H9 (cell line): ENCODE data around the gene VARS1. TPM values are rescaled to one million over a fixed set of nuclear protein-coding genes. Genes with fewer than 3 reads are reported as not detected.

ENCODE experiments used
- DNase-seq: peaks from one replicate; pipeline ENCODE4 v3.0.0-alpha.2; 2017
- H2AFZ ChIP-seq: one replicate; pipeline ENCODE4 v1.6.1; 2013; ENCODE audit warnings: mild to moderate bottlenecking, low read length, control low read depth, moderate library complexity
- H2AK5ac ChIP-seq: 2 replicates; pipeline ENCODE4 v1.6.1; 2013; ENCODE audit warnings: low read length, control low read depth, mixed read lengths; ENCODE audit not compliant: insufficient read length
- H2BK120ac ChIP-seq: one replicate; pipeline ENCODE4 v1.6.1; 2013; ENCODE audit warnings: low read depth, mild to moderate bottlenecking, low read length, control low read depth, inconsistent platforms; ENCODE audit not compliant: poor library complexity, severe bottlenecking
- H2BK12ac ChIP-seq: 2 replicates; pipeline ENCODE4 v1.6.1; 2013; ENCODE audit warnings: low read length, control low read depth, mixed read lengths, low read depth; ENCODE audit not compliant: insufficient read length
- H2BK15ac ChIP-seq: 2 replicates; pipeline ENCODE4 v1.6.1; 2013; ENCODE audit warnings: low read depth, low read length, control low read depth
- H2BK20ac ChIP-seq: one replicate; pipeline ENCODE4 v1.6.1; 2013; ENCODE audit warnings: low read depth, mild to moderate bottlenecking, low read length, control low read depth, inconsistent platforms; ENCODE audit not compliant: poor library complexity, severe bottlenecking
- H2BK5ac ChIP-seq: 2 replicates; pipeline ENCODE4 v1.6.1; 2013; ENCODE audit warnings: low read length, control low read depth, mixed read lengths; ENCODE audit not compliant: insufficient read length
- H3K14ac ChIP-seq: 2 replicates; pipeline ENCODE4 v1.6.1; 2013; ENCODE audit warnings: low read length, control low read depth; ENCODE audit not compliant: insufficient read depth
- H3K18ac ChIP-seq: 2 replicates; pipeline ENCODE4 v1.6.1; 2013; ENCODE audit warnings: low read depth, mild to moderate bottlenecking, mixed read lengths, low read length, control low read depth; ENCODE audit not compliant: insufficient read length
- H3K23ac ChIP-seq: 2 replicates; pipeline ENCODE4 v1.6.1; 2013; ENCODE audit warnings: low read length, control low read depth, mixed read lengths, low read depth; ENCODE audit not compliant: insufficient read length
- H3K23me2 ChIP-seq: 2 replicates; pipeline ENCODE4 v1.6.1; 2013; ENCODE audit warnings: low read depth, mild to moderate bottlenecking, mixed read lengths, low read length, control low read depth; ENCODE audit not compliant: insufficient read length, poor library complexity, severe bottlenecking
- H3K27ac ChIP-seq: 2 replicates; pipeline ENCODE4 v1.5.1; 2013; ENCODE audit warnings: low read length, control low read depth, mixed read lengths, low read depth; ENCODE audit not compliant: insufficient read length
- H3K27me3 ChIP-seq: 2 replicates; pipeline ENCODE4 v1.6.1; 2013; ENCODE audit warnings: low read length, control low read depth, inconsistent platforms; ENCODE audit not compliant: insufficient read depth
- H3K4ac ChIP-seq: 2 replicates; pipeline ENCODE4 v1.6.1; 2013; ENCODE audit warnings: low read depth, mild to moderate bottlenecking, control low read depth, inconsistent platforms, low read length, moderate library complexity
- H3K4me1 ChIP-seq: 2 replicates; pipeline ENCODE4 v1.6.1; 2013; ENCODE audit warnings: low read length, control low read depth, inconsistent platforms; ENCODE audit not compliant: insufficient read depth
- H3K4me2 ChIP-seq: 2 replicates; pipeline ENCODE4 v1.6.1; 2013; ENCODE audit warnings: low read length, control low read depth, mixed read lengths; ENCODE audit not compliant: insufficient read length, insufficient read depth
- H3K56ac ChIP-seq: 2 replicates; pipeline ENCODE4 v1.6.1; 2013; ENCODE audit warnings: low read depth, mild to moderate bottlenecking, mixed read lengths, low read length, control low read depth; ENCODE audit not compliant: insufficient read length
- H3K79me1 ChIP-seq: 2 replicates; pipeline ENCODE4 v1.6.1; 2013; ENCODE audit warnings: low read depth, mild to moderate bottlenecking, moderate library complexity, low read length, control low read depth, inconsistent platforms; ENCODE audit not compliant: insufficient read depth, poor library complexity, severe bottlenecking
- H3K79me2 ChIP-seq: 2 replicates; pipeline ENCODE4 v1.6.1; 2013; ENCODE audit warnings: low read length, control low read depth, inconsistent platforms; ENCODE audit not compliant: insufficient read depth
- H3K9ac ChIP-seq: 2 replicates; pipeline ENCODE4 v1.6.1; 2013; ENCODE audit warnings: low read length, control low read depth, mixed read lengths; ENCODE audit not compliant: insufficient read length; ENCODE audit errors: extremely low read depth
- H3K9me3 ChIP-seq: one replicate; pipeline ENCODE4 v1.6.1; 2013; ENCODE audit warnings: low read depth, low read length, inconsistent platforms; ENCODE audit not compliant: control insufficient read depth
- H3T11ph ChIP-seq: one replicate; pipeline ENCODE4 v1.6.1; 2013; ENCODE audit warnings: mild to moderate bottlenecking, low read length, control low read depth, inconsistent platforms
- H4K20me1 ChIP-seq: one replicate; pipeline ENCODE4 v1.6.1; 2013; ENCODE audit not compliant: control insufficient read depth, insufficient read length, insufficient read depth
- H4K5ac ChIP-seq: 2 replicates; pipeline ENCODE4 v1.6.1; 2013; ENCODE audit warnings: low read depth, mild to moderate bottlenecking, mixed read lengths, low read length, control low read depth; ENCODE audit not compliant: insufficient read length
- H4K8ac ChIP-seq: replicated peaks from 2 replicates; pipeline ENCODE4 v1.6.1; 2013; ENCODE audit warnings: low read length, control low read depth, mixed read lengths, low read depth; ENCODE audit not compliant: insufficient read length
- H4K91ac ChIP-seq: 2 replicates; pipeline ENCODE4 v1.6.1; 2013; ENCODE audit warnings: low read depth, mild to moderate bottlenecking, moderate library complexity, mixed read lengths, low read length, control low read depth; ENCODE audit not compliant: insufficient read length
- H3K27ac Mint-ChIP-seq, 3 experiments: 2 replicates in 2 of 3; 3 replicates in 1 of 3; pipeline ENCODE4 v1.8.0; 2020 to 2021; ENCODE audit warnings: mixed read lengths in 3 of 3, mild to moderate bottlenecking in 1 of 3, moderate library complexity in 1 of 3
- H3K27me3 Mint-ChIP-seq: 2 replicates; pipeline ENCODE4 v1.8.0; 2021; ENCODE audit warnings: low read depth, mild to moderate bottlenecking, moderate library complexity, mixed read lengths
- H3K36me3 Mint-ChIP-seq, 3 experiments: 2 replicates in 2 of 3; 3 replicates in 1 of 3; pipeline ENCODE4 v1.8.0; 2020 to 2021; ENCODE audit warnings: low read depth in 3 of 3, mixed read lengths in 3 of 3; ENCODE audit not compliant: insufficient read depth in 1 of 3
- H3K4me1 Mint-ChIP-seq, 2 experiments: 2 replicates each; pipeline ENCODE4 v1.8.0; 2020; ENCODE audit warnings: mixed read lengths in 2 of 2
- H3K4me3 Mint-ChIP-seq, 2 experiments: 2 replicates in 1 of 2; 3 replicates in 1 of 2; pipeline ENCODE4 v1.8.0; 2020 to 2021; ENCODE audit warnings: mild to moderate bottlenecking in 2 of 2, mixed read lengths in 2 of 2, moderate library complexity in 1 of 2
- H3K9me3 Mint-ChIP-seq, 2 experiments: 2 replicates in 1 of 2; 3 replicates in 1 of 2; pipeline ENCODE4 v1.8.0; 2020; ENCODE audit warnings: mild to moderate bottlenecking in 2 of 2, mixed read lengths in 2 of 2, moderate library complexity in 1 of 2
- CTCF ChIP-seq: fragments of 200-600 bp; sonication (generic); conservative IDR thresholded peaks from 3 replicates; pipeline ENCODE4 v1.8.0; 2021; ENCODE audit warnings: antibody characterized with exemption, mild to moderate bottlenecking
- WGBS: extraction: QIAGEN DNeasy Blood & Tissue Kit; methylation state at CpG from one replicate; pipeline ENCODE4 v1.1.7; 2013; ENCODE audit warnings: missing lambda C conversion rate, low lambda C conversion rate, mixed read lengths; ENCODE audit not compliant: insufficient read length; ENCODE audit errors: extremely low coverage; 5-methylcytosine and 5-hydroxymethylcytosine counted together
- total RNA-seq: library from RNA; stranded (reverse); gene quantifications from 2 replicates; pipeline ENCODE4 v1.2.1, GENCODE V29; 2021

Gene VARS1
- total RNA-seq, 1 experiment from 2014 or later: 154 TPM

GRCh38 chr6:31762878-31763618, 32.5 kb downstream of the VARS1 start:
- DNase-seq: no peak
- Histone ChIP-seq H3K56ac (no peak overlapping the region), H3K4ac (no peak overlapping the region), H2AFZ (no peak overlapping the region), H3T11ph (no peak overlapping the region), H3K9me3 (no peaks in the 10 kb centered on the region), H3K14ac (no peak overlapping the region; the same call in 1 of the 2 replicates), H3K18ac (no peak overlapping the region), H3K79me2 (no peaks in the 10 kb centered on the region), H4K91ac (no peak overlapping the region), H2BK15ac (no peak overlapping the region), H3K23ac (no peak overlapping the region), H3K27ac (no peak overlapping the region), H2BK12ac (no peak overlapping the region), H2BK20ac (no peak overlapping the region), H2BK5ac (no peak overlapping the region), H3K79me1 (no peaks in the 10 kb centered on the region), H3K27me3 (no peaks in the 10 kb centered on the region), H2AK5ac (no peak overlapping the region), H2BK120ac (no peak overlapping the region), H3K9ac (no peak overlapping the region), H4K5ac (no peak overlapping the region), H3K4me2 (no peak overlapping the region), H4K8ac (no peak overlapping the region), H3K23me2 (no peaks in the 10 kb centered on the region), H4K20me1 (no peaks in the 10 kb centered on the region), H3K4me1 (no peaks in the 10 kb centered on the region)
- WGBS: no CpG with 5 or more reads among the region's 8 CpGs
- no peak for TF ChIP-seq CTCF
- Mint-ChIP-seq H3K4me1 (peaks cover 23 to 27% of the 10 kb centered on the region in 2 experiments), H3K4me3 (peak overlapping the region in 1 of 2 experiments; percentile 24; a peak in 1 of 5 replicates), H3K36me3 (peaks cover 13 to 47% (median 34%) of the 10 kb centered on the region in 3 experiments), H3K27ac (peak overlapping the region; percentile 28 to 93 (median 77); a peak in 5 of 7 replicates), H3K9me3 (no peaks in the 10 kb centered on the region; a peak in 1 of 5 replicates), H3K27me3 (no peaks in the 10 kb centered on the region; the same call in none of the 2 replicates)
